HG02798 (cell line): Measurements from ENCODE around the gene GUCY1A2.

Experiments
- ATAC-seq: cut with Tn5 transposase; IDR thresholded peaks from one replicate; pipeline ENCODE4 v1.9.1; 2021; ENCODE audit warnings: mild to moderate bottlenecking; ENCODE audit not compliant: unreplicated experiment, poor library complexity

The GUCY1A2 gene

GRCh38 chr11:106684944-106685343 is 333.3 kb downstream of the GUCY1A2 start:
- no peak for ATAC-seq

DNA sequence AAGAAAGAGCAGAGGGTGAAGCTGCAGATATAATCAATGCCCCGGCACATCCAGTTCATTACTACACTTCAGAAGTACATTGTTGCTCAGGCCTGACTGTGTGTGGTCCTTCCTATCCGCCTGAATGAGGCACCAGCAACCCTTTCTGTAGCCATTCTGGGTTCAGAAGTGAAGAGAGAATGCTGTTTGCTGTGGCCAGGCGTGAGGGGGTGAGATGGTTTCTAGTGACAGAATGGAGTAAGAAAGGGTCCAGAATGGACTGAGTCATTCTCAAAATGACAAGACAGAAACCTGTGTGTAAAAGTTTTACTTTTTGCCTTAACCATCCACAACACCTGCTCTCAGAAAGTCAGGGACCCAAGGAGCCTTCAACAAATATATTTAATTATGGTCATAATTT is 334.8 kb downstream of the GUCY1A2 start:
- peak; percentile 63 for ATAC-seq

GRCh38 chr11:106681435-106681834 is 336.8 kb downstream of the GUCY1A2 start:
- ATAC-seq, result no peak

GRCh38 chr11:106679581-106679980 is 338.7 kb downstream of the GUCY1A2 start:
- no peak for ATAC-seq

- no peak for ATAC-seq
These were observed 339.1 kb downstream of the GUCY1A2 start for GRCh38 chr11:106679181-106679580.

DNA sequence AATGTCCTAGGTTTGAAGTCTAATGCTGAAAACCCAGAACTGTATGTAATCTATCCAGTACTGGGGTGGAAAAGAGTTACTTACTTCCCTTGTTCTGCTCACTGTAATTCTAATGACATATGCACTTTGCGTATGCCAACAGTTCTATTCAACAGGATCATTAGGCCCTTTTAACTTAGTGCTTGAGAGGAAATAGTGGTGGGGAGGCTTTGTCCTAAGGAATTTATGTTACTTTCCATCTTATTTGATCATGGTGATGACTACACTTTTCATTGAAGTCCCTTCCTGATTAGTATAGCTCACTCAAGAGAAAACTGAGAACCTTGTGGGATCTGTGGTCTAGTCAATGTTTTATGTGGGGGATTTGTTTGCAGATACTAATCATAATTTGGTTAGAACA is 348.2 kb downstream of the GUCY1A2 start:
- no peak for ATAC-seq

DNA sequence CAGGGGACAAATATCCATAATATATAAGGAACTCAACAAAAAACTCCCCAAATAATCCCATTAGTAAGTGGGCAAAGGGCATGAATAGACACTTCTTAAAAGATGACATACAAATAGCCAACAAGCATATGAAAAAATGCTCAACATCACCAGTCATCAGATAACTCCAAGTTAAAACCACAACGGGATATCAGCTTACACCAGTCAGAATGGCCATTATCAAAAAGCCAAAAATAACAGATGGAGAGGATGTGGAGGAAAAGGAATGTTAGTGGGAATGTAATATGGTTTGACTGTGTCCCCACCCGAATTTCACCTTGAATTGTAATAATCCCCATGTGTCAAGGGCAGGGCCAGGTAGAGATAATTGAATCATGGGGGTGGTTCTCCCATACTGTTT is 350.1 kb downstream of the GUCY1A2 start:
- no peak for ATAC-seq

GRCh38 chr11:106656646-106657045 is 361.6 kb downstream of the GUCY1A2 start:
- ATAC-seq, result no peak

DNA sequence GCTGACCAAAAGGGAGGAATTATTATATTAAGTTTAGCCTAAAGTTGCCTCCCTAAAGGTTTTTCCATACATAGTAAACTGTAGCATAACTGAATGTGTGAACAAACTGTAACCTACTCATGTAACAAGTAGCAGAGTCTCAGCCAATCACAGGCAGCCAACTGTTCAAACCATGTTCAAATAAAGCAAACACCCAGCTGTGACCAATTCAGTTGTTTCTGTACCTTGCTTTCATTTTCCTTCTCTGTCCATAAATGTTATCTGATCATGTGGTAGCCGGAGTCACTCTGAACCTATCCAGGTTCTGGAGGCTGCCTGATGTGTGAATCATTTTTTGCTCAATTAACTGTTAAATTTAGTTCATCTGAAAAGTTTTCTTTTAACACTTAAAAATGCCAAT is 373.5 kb downstream of the GUCY1A2 start:
- ATAC-seq, result no peak

DNA sequence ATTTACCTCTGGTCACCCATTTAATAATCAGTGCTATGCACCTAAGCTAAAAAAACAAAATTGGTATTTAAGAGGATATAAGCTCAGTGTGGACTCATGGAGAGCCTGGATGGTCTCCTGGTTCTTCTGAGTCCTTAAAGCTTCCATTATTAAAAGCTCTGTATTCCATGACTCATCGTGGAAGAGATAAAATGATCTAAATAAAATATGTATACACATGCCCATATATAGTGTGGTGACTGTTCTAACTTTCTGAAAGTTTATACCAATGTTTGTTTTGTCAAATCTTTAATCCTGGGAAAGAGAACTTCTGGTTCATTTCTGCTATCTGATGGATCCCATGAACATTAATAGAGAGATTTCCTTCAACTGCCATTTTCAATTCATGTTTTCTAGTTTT is 375.9 kb downstream of the GUCY1A2 start:
- no peak for ATAC-seq

- ATAC-seq, result no peak
These were observed 386.0 kb downstream of the GUCY1A2 start for GRCh38 chr11:106632283-106632682.

- ATAC-seq, result no peak
These were observed 390.6 kb downstream of the GUCY1A2 start for GRCh38 chr11:106627694-106628093.

DNA sequence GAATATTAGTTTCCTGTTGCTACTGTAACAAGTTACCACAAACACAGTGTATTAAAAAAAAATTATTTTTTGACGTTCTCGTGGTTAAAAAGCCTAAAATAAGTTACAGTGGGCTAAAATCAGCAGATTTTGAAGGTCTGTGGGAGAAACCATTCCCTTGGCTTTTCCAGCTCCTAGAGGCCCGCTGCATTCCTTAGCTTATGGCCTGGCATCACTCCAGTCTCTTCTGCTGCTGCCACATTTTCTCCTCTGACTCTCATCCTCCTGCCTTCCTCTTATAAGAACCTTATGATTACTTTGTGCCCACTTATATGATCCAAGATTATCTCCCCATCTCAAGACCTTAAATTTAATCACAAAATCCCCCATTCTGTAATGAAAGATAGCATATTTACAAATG is 392.7 kb downstream of the GUCY1A2 start:
- no peak for ATAC-seq

DNA sequence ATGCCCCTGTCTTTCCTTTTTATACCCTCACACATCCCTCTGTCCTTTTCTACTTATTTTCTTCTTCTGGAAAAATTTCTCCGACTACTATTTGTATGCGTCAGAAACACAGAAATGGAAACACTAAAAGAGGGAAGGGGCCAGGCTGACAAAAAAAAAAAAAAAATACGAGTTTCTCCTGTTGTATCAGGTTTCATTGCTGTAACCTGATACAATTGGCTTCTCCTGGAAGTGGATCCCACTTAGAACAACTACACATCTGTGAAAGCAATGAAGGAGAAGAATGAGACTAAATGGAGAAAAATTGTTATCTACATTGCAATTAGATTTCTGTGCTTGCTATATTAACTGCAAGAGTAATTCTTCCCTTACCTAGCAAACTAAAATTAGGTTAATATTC is 393.9 kb downstream of the GUCY1A2 start:
- ATAC-seq, result no peak
